Measurements from ENCODE around the gene ATP2C2.

Gene ATP2C2

DNA sequence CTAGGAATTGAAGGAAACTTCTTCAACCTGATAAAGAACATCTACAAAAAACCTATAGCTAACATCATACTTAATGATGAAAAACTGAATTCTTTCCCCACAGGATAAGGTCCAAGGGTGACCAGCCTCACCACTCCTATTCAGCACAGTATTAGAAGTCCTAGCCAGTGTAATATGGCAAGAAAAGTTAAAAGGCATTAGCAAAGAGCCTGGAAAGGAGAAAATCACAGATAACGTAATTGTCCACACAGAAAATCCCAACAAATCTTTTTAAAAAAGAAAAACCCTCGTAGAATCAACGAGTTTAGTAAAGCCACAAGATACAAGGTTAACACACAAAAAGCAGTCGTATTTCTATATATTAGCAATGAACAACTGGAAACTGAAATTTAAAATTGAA, 98.4 kb downstream of the ATP2C2 start:
- no peaks in the 10 kb centered on the region for H3K27me3 ChIP-seq (ENCODE audit: control insufficient read depth in 1 of 2, insufficient read depth in 1 of 2, low read length in 2 of 2)
- H3K4me3 ChIP-seq (ENCODE audit: insufficient read depth in 1 of 2, low read depth in 1 of 2, low read length in 2 of 2): no peak overlapping the region
- peaks cover 42 to 44% of the 10 kb centered on the region in 2 experiments for H3K36me3 ChIP-seq (ENCODE audit: control insufficient read depth in 1 of 2, insufficient read depth in 2 of 2, low read depth in 1 of 2, low read length in 2 of 2)
- H2AFZ ChIP-seq (ENCODE audit: low read depth, low read length): no peak overlapping the region
- 0% methylated on average over 1 of the region's 4 CpGs for WGBS
- no peak overlapping the region for H3K23ac ChIP-seq (ENCODE audit: low read length in 2 of 2)
- H3K27ac ChIP-seq (ENCODE audit: low read length, poor library complexity, severe bottlenecking): no peak overlapping the region
- no peak overlapping the region for H3K4ac ChIP-seq (ENCODE audit: low read depth in 1 of 2, low read length in 2 of 2)
- H3K9ac ChIP-seq (ENCODE audit: low read length): no peak overlapping the region
- no peak overlapping the region for H3K14ac ChIP-seq (ENCODE audit: low read length in 2 of 2)
- no peaks in the 10 kb centered on the region for H3K4me1 ChIP-seq (ENCODE audit: control insufficient read depth, insufficient read depth, low read depth, low read length)
- H3K18ac ChIP-seq (ENCODE audit: low read depth in 1 of 2, low read length in 2 of 2): no peak overlapping the region
- H2BK15ac ChIP-seq (ENCODE audit: low read depth, poor library complexity, severe bottlenecking): no peak overlapping the region
- DNase-seq: no peak
- no peak overlapping the region for H2BK120ac ChIP-seq (ENCODE audit: low read depth, low read length)
- no peak overlapping the region for H4K91ac ChIP-seq (ENCODE audit: low read length)
- H3K9me3 ChIP-seq (ENCODE audit: control insufficient read depth, low read length): peaks cover 16% of the 10 kb centered on the region
- H4K8ac ChIP-seq (ENCODE audit: low read length): no peak overlapping the region
- H2AK5ac ChIP-seq (ENCODE audit: low read length, severe bottlenecking): no peak overlapping the region
- H3K79me1 ChIP-seq (replicated peaks; ENCODE audit: low read length, poor library complexity, severe bottlenecking): peaks cover 18% of the 10 kb centered on the region
- no peak overlapping the region for H2BK5ac ChIP-seq (ENCODE audit: low read depth, low read length, poor library complexity, severe bottlenecking)
- no peak overlapping the region for H3K4me2 ChIP-seq (ENCODE audit: low read length, poor library complexity, severe bottlenecking)
- no peak overlapping the region for H2BK12ac ChIP-seq (ENCODE audit: low read length in 2 of 2)

DNA sequence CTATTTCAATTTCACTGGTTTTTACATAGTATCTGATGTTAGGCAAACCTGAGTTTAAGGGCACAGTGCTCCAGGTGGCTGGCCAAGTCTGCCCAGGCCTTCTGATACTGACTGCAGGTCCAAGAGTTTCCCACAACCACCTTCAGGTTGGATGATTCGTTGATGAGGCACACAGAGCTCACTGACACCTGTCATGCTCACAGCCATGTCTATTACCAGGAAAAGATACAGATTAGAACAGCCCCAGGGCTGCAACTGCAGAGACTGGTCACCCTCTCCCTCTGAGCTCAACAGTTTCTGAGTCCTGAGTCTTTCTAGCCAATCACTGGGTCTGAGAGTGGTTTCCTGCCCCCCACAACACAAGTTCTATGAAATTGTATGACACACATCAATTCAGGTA, 98.9 kb downstream of the ATP2C2 start:
- no peak overlapping the region for H2BK120ac ChIP-seq (ENCODE audit: low read depth, low read length)
- no peak overlapping the region for H2BK15ac ChIP-seq (ENCODE audit: low read depth, poor library complexity, severe bottlenecking)
- peaks cover 42 to 46% of the 10 kb centered on the region in 2 experiments for H3K36me3 ChIP-seq (ENCODE audit: control insufficient read depth in 1 of 2, insufficient read depth in 2 of 2, low read depth in 1 of 2, low read length in 2 of 2)
- WGBS: 95% methylated on average over 1 of the region's 1 CpG
- no peak overlapping the region for H2BK12ac ChIP-seq (ENCODE audit: low read length in 2 of 2)
- H2AFZ ChIP-seq (ENCODE audit: low read depth, low read length): no peak overlapping the region
- DNase-seq: no peak
- H3K27ac ChIP-seq (ENCODE audit: low read length, poor library complexity, severe bottlenecking): no peak overlapping the region
- peaks cover 16% of the 10 kb centered on the region for H3K9me3 ChIP-seq (ENCODE audit: control insufficient read depth, low read length)
- no peak overlapping the region for H3K23ac ChIP-seq (ENCODE audit: low read length in 2 of 2)
- no peak overlapping the region for H4K91ac ChIP-seq (ENCODE audit: low read length)
- H3K4me1 ChIP-seq (ENCODE audit: control insufficient read depth, insufficient read depth, low read depth, low read length): no peaks in the 10 kb centered on the region
- no peak overlapping the region for H4K8ac ChIP-seq (ENCODE audit: low read length)
- no peak overlapping the region for H3K4ac ChIP-seq (ENCODE audit: low read depth in 1 of 2, low read length in 2 of 2)
- no peak overlapping the region for H3K14ac ChIP-seq (ENCODE audit: low read length in 2 of 2)
- H3K4me2 ChIP-seq (ENCODE audit: low read length, poor library complexity, severe bottlenecking): no peak overlapping the region
- H3K9ac ChIP-seq (ENCODE audit: low read length): no peak overlapping the region
- no peak overlapping the region for H3K18ac ChIP-seq (ENCODE audit: low read depth in 1 of 2, low read length in 2 of 2)
- H3K79me1 ChIP-seq (replicated peaks; ENCODE audit: low read length, poor library complexity, severe bottlenecking): peaks cover 22% of the 10 kb centered on the region
- no peak overlapping the region for H3K4me3 ChIP-seq (ENCODE audit: insufficient read depth in 1 of 2, low read depth in 1 of 2, low read length in 2 of 2)
- no peak overlapping the region for H2AK5ac ChIP-seq (ENCODE audit: low read length, severe bottlenecking)
- H2BK5ac ChIP-seq (ENCODE audit: low read depth, low read length, poor library complexity, severe bottlenecking): no peak overlapping the region
- H3K27me3 ChIP-seq (ENCODE audit: control insufficient read depth in 1 of 2, insufficient read depth in 1 of 2, low read length in 2 of 2): no peaks in the 10 kb centered on the region

DNA sequence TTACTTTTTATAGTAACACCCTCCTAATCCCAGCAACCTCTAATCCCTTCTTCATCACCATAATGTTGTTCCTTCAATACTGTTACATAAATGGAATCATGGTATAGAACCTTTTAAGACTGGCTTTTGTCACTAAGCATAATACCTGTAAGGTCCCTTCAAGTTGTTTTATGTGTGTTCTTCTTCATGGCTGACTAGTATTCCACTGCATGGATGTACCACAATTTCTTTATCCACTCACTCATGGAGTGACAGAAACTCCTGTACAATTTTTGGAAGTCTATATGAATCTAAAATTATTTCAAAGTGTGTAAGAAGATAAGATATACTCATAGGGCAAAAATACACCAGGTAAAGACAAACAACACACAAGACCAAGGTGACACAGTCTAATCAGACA, 99.4 kb downstream of the ATP2C2 start:
- H2BK120ac ChIP-seq (ENCODE audit: low read depth, low read length): no peak overlapping the region
- no peak overlapping the region for H3K4me2 ChIP-seq (ENCODE audit: low read length, poor library complexity, severe bottlenecking)
- H4K91ac ChIP-seq (ENCODE audit: low read length): no peak overlapping the region
- no peak overlapping the region for H3K4ac ChIP-seq (ENCODE audit: low read depth in 1 of 2, low read length in 2 of 2)
- no peak overlapping the region for H3K4me3 ChIP-seq (ENCODE audit: insufficient read depth in 1 of 2, low read depth in 1 of 2, low read length in 2 of 2)
- H3K27ac ChIP-seq (ENCODE audit: low read length, poor library complexity, severe bottlenecking): no peak overlapping the region
- no peak overlapping the region for H2BK15ac ChIP-seq (ENCODE audit: low read depth, poor library complexity, severe bottlenecking)
- no peak overlapping the region for H4K8ac ChIP-seq (ENCODE audit: low read length)
- no peak overlapping the region for H2AFZ ChIP-seq (ENCODE audit: low read depth, low read length)
- no peak for DNase-seq
- H3K23ac ChIP-seq (ENCODE audit: low read length in 2 of 2): no peak overlapping the region
- peaks cover 19% of the 10 kb centered on the region for H3K79me1 ChIP-seq (replicated peaks; ENCODE audit: low read length, poor library complexity, severe bottlenecking)
- H3K36me3 ChIP-seq (ENCODE audit: control insufficient read depth in 1 of 2, insufficient read depth in 2 of 2, low read depth in 1 of 2, low read length in 2 of 2): peaks cover 37 to 46% of the 10 kb centered on the region in 2 experiments
- no peak overlapping the region for H3K18ac ChIP-seq (ENCODE audit: low read depth in 1 of 2, low read length in 2 of 2)
- no peaks in the 10 kb centered on the region for H3K4me1 ChIP-seq (ENCODE audit: control insufficient read depth, insufficient read depth, low read depth, low read length)
- H3K14ac ChIP-seq (ENCODE audit: low read length in 2 of 2): no peak overlapping the region
- H3K9me3 ChIP-seq (ENCODE audit: control insufficient read depth, low read length): peaks cover 16% of the 10 kb centered on the region
- H2BK12ac ChIP-seq (ENCODE audit: low read length in 2 of 2): no peak overlapping the region
- H3K27me3 ChIP-seq (ENCODE audit: control insufficient read depth in 1 of 2, insufficient read depth in 1 of 2, low read length in 2 of 2): no peaks in the 10 kb centered on the region
- no peak overlapping the region for H2BK5ac ChIP-seq (ENCODE audit: low read depth, low read length, poor library complexity, severe bottlenecking)
- no peak overlapping the region for H2AK5ac ChIP-seq (ENCODE audit: low read length, severe bottlenecking)
- no peak overlapping the region for H3K9ac ChIP-seq (ENCODE audit: low read length)

DNA sequence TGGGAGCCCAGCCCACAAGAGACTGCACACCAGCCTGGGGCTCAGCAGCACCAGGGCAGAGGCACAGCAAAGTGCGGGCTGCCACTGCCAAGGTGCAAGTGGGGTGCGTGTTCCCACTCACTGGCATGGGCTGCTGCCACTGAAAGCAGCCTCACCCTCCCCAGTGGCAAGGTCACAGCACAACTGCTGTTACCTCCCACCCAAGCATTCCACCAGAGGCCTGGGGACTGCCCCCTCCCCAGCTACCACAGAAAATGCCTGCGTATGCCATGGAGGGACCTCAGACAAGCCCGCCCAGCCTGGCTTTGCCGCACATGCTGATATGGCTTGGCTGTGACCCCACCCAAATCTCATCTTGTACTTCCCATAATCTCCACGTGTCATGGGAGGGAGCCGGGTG, 103.0 kb downstream of the ATP2C2 start:
- H4K8ac ChIP-seq (ENCODE audit: low read length): no peak overlapping the region

More for the DNA sequence above, 103.0 kb downstream of the ATP2C2 start:
- H3K9ac ChIP-seq (ENCODE audit: low read length): no peak overlapping the region
- WGBS: 97% methylated on average over 4 of the region's 7 CpGs
- H3K14ac ChIP-seq (ENCODE audit: low read length in 2 of 2): no peak overlapping the region
- H4K91ac ChIP-seq (ENCODE audit: low read length): no peak overlapping the region
- H3K4ac ChIP-seq (ENCODE audit: low read depth in 1 of 2, low read length in 2 of 2): no peak overlapping the region
- H3K18ac ChIP-seq (ENCODE audit: low read depth in 1 of 2, low read length in 2 of 2): no peak overlapping the region
- DNase-seq: no peak
- no peak overlapping the region for H2BK12ac ChIP-seq (ENCODE audit: low read length in 2 of 2)
- no peak overlapping the region for H2BK15ac ChIP-seq (ENCODE audit: low read depth, poor library complexity, severe bottlenecking)
- H3K27ac ChIP-seq (ENCODE audit: low read length, poor library complexity, severe bottlenecking): no peak overlapping the region
- H3K79me1 ChIP-seq (replicated peaks; ENCODE audit: low read length, poor library complexity, severe bottlenecking): peaks cover 14% of the 10 kb centered on the region
- no peak overlapping the region for H3K4me3 ChIP-seq (ENCODE audit: insufficient read depth in 1 of 2, low read depth in 1 of 2, low read length in 2 of 2)
- H3K4me1 ChIP-seq (ENCODE audit: control insufficient read depth, insufficient read depth, low read depth, low read length): no peaks in the 10 kb centered on the region
- H2BK120ac ChIP-seq (ENCODE audit: low read depth, low read length): no peak overlapping the region
- peaks cover 15 to 50% of the 10 kb centered on the region in 2 experiments for H3K36me3 ChIP-seq (ENCODE audit: control insufficient read depth in 1 of 2, insufficient read depth in 2 of 2, low read depth in 1 of 2, low read length in 2 of 2)
- H3K23ac ChIP-seq (ENCODE audit: low read length in 2 of 2): no peak overlapping the region
- H3K9me3 ChIP-seq (ENCODE audit: control insufficient read depth, low read length): peaks cover 16% of the 10 kb centered on the region
- no peak overlapping the region for H2AFZ ChIP-seq (ENCODE audit: low read depth, low read length)
- no peak overlapping the region for H2AK5ac ChIP-seq (ENCODE audit: low read length, severe bottlenecking)
- no peak overlapping the region for H2BK5ac ChIP-seq (ENCODE audit: low read depth, low read length, poor library complexity, severe bottlenecking)
- H3K27me3 ChIP-seq (ENCODE audit: control insufficient read depth in 1 of 2, insufficient read depth in 1 of 2, low read length in 2 of 2): no peaks in the 10 kb centered on the region
- no peak overlapping the region for H3K4me2 ChIP-seq (ENCODE audit: low read length, poor library complexity, severe bottlenecking)
